Astrocyte (in vitro differentiated cells and primary cell): ENCODE data around the gene CBFA2T2.

Experiments
- EZH2 ChIP-seq: IDR thresholded peaks from 2 replicates; pipeline ENCODE4 v1.6.1; 2012; ENCODE audit warnings: mild to moderate bottlenecking, low read length, inconsistent platforms; ENCODE audit not compliant: insufficient read depth
- TF ChIP-seq, protein P1 (sequence below): IDR thresholded peaks from 2 replicates; pipeline ENCODE4 v1.5.1; 2011; ENCODE audit warnings: low read depth, mild to moderate bottlenecking, inconsistent platforms, low read length, moderate library complexity; ENCODE audit not compliant: insufficient read depth

DNA sequence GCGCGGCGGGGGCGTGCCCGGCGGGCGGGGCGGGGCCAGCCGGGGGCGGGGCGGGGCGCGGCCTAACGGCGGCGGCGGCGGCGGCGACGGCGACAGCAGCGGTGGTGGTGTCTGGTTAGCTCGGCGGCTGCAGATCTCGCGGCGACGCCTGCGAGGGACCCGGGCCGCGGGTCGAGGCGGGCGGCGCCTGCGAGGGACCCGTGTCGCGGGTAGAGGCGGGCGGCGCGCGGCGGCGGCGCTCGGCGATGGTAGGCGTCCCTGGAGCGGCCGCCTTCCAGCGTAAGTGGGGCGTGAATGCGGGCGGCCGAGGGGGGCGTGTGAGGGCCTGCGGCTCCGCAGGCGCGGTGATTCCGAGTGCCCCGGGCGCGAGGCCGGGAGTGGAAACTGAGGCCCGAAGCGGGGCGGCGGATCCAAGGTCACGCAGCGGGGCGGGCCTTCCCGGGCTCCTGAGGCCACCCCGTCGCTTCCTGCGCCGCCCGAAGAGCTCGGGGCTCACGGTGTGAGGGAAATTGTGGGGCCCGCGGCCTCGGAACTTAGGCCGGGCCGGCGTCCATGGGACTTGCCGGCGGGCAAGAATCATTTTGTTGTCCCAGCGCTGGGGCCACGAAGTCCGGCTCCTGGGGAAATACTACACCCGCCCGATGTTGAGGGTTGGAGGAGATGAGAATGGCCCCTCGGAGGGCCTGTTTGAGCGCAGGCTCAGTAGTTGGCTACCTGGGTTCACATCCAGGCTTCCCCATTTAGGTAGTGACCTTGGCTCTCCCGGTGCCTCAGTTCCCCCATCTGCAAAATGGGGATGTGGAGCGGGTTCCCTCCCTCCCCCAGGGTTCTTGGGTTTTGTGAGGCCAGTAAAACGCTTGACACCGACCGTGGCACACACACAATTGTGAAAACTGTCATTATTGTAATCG, at the start of gene CBFA2T2:
- TF ChIP-seq, protein P1, sequence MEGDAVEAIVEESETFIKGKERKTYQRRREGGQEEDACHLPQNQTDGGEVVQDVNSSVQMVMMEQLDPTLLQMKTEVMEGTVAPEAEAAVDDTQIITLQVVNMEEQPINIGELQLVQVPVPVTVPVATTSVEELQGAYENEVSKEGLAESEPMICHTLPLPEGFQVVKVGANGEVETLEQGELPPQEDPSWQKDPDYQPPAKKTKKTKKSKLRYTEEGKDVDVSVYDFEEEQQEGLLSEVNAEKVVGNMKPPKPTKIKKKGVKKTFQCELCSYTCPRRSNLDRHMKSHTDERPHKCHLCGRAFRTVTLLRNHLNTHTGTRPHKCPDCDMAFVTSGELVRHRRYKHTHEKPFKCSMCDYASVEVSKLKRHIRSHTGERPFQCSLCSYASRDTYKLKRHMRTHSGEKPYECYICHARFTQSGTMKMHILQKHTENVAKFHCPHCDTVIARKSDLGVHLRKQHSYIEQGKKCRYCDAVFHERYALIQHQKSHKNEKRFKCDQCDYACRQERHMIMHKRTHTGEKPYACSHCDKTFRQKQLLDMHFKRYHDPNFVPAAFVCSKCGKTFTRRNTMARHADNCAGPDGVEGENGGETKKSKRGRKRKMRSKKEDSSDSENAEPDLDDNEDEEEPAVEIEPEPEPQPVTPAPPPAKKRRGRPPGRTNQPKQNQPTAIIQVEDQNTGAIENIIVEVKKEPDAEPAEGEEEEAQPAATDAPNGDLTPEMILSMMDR, result no peak
- TF ChIP-seq EZH2, result no peak
